ENCODE data around the gene GRAMD1B.

The GRAMD1B gene

DNA sequence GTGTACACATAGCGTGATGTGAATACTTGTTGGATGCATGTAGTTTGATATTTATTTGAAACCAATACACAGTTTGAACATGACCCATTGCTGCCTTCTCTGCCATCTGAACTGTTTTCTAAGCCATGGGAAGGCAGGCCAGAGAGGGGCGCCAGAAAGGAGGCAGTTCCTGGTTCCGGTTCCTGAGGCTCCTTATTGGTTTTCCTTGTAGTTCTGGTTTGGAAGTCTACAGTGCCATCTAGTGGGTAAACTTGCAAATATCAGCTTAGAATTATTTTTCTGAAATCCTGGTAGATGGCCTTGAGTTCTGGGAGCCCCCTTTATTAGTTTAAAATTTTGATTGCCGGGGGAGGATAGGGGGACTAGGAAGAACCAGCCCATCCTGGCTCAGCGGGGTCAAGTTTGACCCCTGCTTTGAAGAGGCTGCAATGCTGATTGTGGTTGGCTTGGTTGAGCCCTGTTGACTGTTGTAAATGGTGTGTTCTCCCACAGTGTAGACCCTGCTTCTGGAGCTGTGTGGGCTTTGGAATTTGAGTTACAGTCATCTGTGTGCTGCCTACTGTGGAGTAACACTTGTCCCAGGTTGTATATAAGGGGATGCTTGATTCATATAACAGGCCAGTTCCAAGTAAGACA, 48.4 kb downstream of the GRAMD1B start:
- DNase-seq: peak; percentile 62

GRCh38 chr11:123479048-123479837, 49.2 kb downstream of the GRAMD1B start:
- peak; percentile 49 for DNase-seq

- no peak for DNase-seq
Measured at GRCh38 chr11:123480290-123480815, 50.3 kb downstream of the GRAMD1B start.

GRCh38 chr11:123480882-123481281, 50.8 kb downstream of the GRAMD1B start:
- no peak for DNase-seq

GRCh38 chr11:123481640-123482039, 51.6 kb downstream of the GRAMD1B start:
- no peak for DNase-seq

- no peak for DNase-seq
Measured at GRCh38 chr11:123482218-123482617, 52.1 kb downstream of the GRAMD1B start.

DNA sequence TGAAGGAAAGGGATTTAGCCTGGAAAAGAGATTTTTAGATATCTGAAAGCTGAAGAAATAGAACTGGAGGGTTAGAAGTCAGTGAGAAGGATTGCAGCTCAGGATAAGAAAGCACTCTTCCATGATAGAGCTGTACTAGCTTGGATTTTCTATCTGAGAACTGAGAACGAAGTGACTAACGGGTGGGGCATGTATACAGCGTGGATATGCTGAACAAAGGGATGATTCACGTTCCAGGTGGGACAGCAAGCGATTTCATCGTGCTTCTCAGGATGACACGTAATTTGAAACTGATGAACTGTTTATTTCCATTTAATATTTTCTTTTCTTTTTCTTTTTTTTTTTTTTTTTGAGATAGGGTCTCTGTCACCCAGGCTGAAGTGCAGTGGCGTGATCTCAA, 53.0 kb downstream of the GRAMD1B start:
- DNase-seq: no peak

DNA sequence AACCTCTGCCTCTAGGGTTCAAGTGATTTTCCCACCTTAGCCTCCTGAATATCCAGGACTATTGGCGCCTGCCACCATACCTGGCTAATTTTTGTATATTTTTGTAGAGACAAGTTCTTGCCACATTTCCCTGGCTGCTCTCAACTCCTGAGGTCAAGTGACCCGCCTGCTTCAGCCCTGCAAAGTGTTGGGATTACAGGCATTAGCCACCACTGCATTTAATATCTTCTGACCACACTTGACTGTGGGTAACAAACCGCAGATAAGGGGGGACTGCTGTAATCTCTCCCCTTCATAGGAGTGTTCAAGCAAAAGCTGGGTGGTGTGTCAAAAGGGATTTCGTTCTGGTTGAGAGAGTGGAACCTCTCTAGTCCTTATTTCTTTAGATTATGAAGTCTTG, 53.4 kb downstream of the GRAMD1B start:
- DNase-seq: no peak

- DNase-seq: no peak
Measured at GRCh38 chr11:123484448-123484847, 54.4 kb downstream of the GRAMD1B start.

- DNase-seq: no peak
Measured at GRCh38 chr11:123487157-123487744, 57.2 kb downstream of the GRAMD1B start.

- DNase-seq: no peak
Measured at GRCh38 chr11:123490527-123490926, 60.5 kb downstream of the GRAMD1B start.

- DNase-seq: no peak
Measured at GRCh38 chr11:123491241-123491640, 61.2 kb downstream of the GRAMD1B start.

GRCh38 chr11:123493349-123494063, 63.4 kb downstream of the GRAMD1B start:
- DNase-seq: no peak

DNA sequence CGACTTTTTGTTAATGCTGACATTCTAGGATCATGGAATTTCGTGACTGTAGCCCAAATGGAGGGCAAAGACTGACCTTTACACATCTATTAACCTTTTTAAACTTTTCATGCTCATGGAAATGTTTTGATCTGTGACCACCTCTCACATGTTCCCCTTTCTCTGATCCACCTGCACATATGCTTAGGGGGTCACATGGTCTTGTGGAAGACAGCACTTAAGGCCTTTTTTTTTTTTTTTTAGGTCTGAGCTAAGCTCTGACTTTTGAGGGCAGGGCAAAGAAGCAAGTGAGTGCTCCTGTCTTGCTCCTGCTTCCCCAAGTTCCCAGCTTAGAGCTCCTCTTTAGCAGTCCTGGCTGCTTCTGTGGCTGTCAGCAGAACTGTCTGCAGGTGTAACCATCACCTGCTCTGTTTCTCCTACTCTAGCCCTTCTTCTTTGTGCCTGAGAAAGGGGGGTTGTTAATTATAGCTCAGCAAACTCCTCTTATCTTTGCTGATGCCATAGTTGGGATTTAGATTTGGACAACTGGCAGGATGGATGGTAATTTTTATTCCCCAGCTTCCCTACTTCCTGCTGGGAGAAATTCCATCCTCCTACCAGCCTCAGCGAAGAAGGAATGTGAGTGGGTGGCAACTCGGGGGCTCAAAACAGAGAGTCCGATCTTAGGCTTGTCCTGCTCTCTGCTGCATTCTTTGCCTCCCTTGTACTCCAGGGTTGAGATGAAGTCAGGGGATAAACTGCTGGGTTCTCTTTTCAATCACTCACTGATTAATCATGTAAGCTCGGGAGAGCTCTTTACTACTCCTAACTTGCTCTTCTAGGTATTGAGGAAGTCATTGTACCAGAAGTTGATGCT, 64.4 kb downstream of the GRAMD1B start:
- no peak for DNase-seq

DNA sequence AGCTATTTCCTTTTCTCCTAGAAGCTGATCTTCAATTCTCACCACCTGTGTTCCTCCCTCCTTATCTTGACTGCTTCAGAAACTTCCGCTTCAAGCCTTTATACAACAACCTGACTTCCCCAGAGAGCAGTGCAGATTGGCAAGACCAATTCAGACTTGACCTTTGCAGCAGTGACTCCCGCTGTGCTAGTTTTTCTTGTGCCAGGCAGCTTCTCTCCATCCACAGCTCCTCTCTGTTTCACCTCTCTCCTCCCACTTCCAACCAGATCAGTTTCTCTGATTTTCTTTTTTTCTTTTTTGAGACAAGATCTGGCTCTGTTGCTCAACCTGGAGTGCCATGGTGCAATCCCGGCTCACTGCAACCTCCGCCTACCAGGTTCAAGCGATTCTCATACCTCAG, 74.3 kb downstream of the GRAMD1B start:
- no peak for DNase-seq

DNA sequence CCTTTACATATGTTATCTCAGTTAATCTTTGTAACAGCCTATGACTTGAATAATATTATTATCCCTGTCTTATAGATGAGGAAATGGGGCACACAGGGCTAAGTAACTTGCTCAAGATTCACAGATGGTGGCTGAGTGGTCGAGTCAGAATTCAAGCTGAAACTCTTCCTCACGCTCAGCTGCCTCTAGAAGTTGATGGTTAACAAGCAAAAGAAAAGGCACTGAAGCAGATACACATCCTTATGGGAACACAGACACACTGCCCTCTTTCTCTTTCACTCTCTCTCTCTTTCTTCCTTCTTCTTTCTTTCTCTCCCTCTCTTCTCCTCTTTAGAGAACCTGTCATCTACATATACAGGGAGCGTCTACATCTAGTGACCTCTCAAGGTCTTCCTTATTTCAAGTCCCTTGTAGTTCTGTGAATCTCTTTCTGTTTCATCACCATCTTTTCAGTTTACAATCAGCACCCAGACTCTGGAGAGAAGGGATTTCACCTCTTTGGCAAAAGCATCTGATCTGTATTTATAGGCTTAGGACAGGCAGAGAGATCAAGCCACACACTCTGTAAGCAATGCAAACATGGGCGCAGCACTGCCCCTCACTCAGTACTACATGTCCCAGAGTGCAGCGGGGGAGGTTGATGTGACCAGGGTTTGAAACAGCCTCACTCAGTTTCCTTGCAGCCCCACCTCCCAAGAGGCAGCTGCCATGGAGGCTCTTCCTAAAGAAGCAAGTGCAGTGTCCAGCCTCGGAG, 75.7 kb downstream of the GRAMD1B start:
- DNase-seq: no peak

GRCh38 chr11:123507043-123507442, 77.0 kb downstream of the GRAMD1B start:
- peak; percentile 37 for DNase-seq

DNA sequence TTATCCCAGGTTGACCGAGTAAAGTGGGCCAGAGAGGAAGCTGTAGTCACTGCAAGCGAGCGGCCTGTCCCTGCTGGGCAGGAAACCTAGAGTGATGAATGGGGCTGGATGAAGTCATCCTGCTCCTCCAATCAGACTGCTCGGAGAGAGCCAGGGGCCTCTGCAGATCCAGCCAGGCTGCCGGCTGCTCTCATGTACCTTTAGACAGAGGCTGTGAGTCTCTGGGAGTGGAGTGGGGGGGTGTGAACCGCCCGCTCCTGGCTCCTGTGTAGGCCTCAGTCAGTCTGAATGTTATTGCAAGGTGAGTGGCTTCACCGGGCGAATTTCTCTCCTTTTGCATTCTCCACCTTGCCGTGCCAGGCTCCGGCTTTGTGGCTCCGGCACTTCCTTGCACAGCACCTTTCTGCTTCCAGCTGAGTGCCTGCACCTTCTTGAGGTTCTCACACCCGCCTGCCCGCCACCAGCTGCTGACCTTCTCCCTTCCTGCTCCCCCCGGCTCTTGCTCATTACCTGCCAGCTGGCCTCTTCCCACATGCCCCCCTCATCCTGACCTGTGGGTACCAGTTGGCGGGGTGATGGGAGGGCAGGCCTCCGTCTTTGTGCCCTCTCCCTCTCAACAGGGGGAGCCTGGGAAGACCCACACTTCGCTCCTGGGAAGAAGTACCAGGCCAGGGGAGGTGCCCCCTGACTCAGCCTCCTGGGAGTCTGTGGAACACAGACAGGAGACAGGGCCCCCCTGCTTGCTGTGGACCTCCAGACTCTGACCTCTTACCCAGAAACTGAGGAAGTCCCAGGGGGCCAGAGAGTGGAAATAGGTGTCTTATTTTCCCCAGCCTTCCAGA, 79.9 kb downstream of the GRAMD1B start:
- DNase-seq: no peak

DNA sequence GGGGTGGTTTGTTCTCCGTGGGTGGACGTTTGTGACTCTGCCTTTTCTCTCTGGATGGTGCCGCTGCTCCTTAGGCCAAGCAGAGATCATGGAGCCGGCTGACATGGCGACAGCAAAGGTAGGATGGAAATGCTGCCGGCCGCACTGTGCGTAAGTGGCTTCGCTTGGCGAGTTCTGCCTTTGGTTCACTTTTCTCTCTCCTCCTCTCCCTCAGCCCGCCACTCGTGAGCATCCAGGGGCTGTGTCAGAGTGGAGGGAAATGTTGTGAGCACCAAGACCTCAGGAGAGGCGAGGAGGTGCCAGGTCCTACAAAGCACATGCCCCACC, 80.5 kb downstream of the GRAMD1B start:
- DNase-seq: no peak

- DNase-seq: peak; percentile 79
Measured at GRCh38 chr11:123511037-123511870, 81.2 kb downstream of the GRAMD1B start.

Data from activated CD4-positive, alpha-beta T cell treated with anti-CD3 and anti-CD28 coated beads, Interleukin-2, amount 50 U/mL, for 16 hours (primary cell).